ENCODE results near the gene PLA2R1.

GRCh38 chr2:160060297-160060696 is 2.1 kb downstream of the PLA2R1 start:
- no peak for TF ChIP-seq POLR2AphosphoS5 (IDR thresholded peaks at IDR 0.05)
- TF ChIP-seq, protein P1, sequence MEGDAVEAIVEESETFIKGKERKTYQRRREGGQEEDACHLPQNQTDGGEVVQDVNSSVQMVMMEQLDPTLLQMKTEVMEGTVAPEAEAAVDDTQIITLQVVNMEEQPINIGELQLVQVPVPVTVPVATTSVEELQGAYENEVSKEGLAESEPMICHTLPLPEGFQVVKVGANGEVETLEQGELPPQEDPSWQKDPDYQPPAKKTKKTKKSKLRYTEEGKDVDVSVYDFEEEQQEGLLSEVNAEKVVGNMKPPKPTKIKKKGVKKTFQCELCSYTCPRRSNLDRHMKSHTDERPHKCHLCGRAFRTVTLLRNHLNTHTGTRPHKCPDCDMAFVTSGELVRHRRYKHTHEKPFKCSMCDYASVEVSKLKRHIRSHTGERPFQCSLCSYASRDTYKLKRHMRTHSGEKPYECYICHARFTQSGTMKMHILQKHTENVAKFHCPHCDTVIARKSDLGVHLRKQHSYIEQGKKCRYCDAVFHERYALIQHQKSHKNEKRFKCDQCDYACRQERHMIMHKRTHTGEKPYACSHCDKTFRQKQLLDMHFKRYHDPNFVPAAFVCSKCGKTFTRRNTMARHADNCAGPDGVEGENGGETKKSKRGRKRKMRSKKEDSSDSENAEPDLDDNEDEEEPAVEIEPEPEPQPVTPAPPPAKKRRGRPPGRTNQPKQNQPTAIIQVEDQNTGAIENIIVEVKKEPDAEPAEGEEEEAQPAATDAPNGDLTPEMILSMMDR (IDR thresholded peaks at IDR 0.05): no peak
